H1 (cell line): ENCODE measurements around the gene CAST. TPM values are rescaled to one million over a fixed set of nuclear protein-coding genes. Genes with fewer than 3 reads are reported as not detected.

Experiments
- EZH2 ChIP-seq: fragments of 200-600 bp; sonication (generic); IDR thresholded peaks from 2 replicates; pipeline ENCODE4 v1.7.1; 2012; ENCODE audit warnings: low read depth, mild to moderate bottlenecking, moderate library complexity, low read length, inconsistent platforms; ENCODE audit not compliant: severe bottlenecking
- polyA plus RNA-seq, 7 experiments: library from polyadenylated mRNA; depleted of rRNA in 3 of 7; stranded (reverse) in 5 of 7; unstranded in 2 of 7; fragments of >200 nt in 5 of 7; fragments of 200-250 nt in 2 of 7; gene quantifications; 1 replicate in 5 of 7; 2 replicates in 1 of 7; 4 replicates in 1 of 7; pipeline versions ENCODE4 v1.2.1 to v1.2.3, GENCODE V29; 2011 to 2013; ENCODE audit warnings: missing spikeins in 2 of 7, mixed read lengths in 2 of 7
- total RNA-seq: library from RNA; stranded (reverse); fragmentation: NEBNext Ultra II Directional; extraction: Animal tissue kit (Norgen Biotek cat#: 25700); gene quantifications from 2 replicates; pipeline ENCODE4 v1.2.1, GENCODE V29; 2021

CAST gene
- total and polyA plus RNA-seq, 2 of the 8 experiments (the other 6 are each of a cell fraction or from before 2014, with no cell fraction given), result 9.0 to 48.2 TPM

- no peak for TF ChIP-seq EZH2
Observed at GRCh38 chr5:96655506-96655905, 6.7 kb upstream of the CAST start (continued).
